SK-N-SH (cell line): ENCODE measurements around the gene MST1R. TPM values are rescaled to one million over a fixed set of nuclear protein-coding genes. Genes with fewer than 3 reads are reported as not detected.

Experiments
- CTCF ChIA-PET: fragments of 300-600, 350-600 bp; formaldehyde crosslinking; extraction: SDS; loops from one replicate; lab custom pipeline; 2021; lab: Yijun Ruan, JAX
- POLR2A ChIA-PET: fragments of 350-600 bp; sonication (Branson Sonifier 250); formaldehyde crosslinking; extraction: SDS; loops from one replicate; lab custom pipeline; 2020; ENCODE audit warnings: antibody characterized with exemption, inconsistent platforms; lab: Yijun Ruan, JAX
- DNase-seq: peaks from one replicate; pipeline ENCODE4 v3.0.0; 2012
- H2AFZ ChIP-seq: fragments of 200-600 bp; sonication (generic); 2 replicates; pipeline ENCODE4 v1.8.1; 2016; ENCODE audit warnings: antibody characterized with exemption, mild to moderate bottlenecking, low read depth
- H3F3A ChIP-seq: fragments of 200-600 bp; sonication (generic); replicated peaks from 2 replicates; pipeline ENCODE3; 2016; ENCODE audit warnings: antibody characterized with exemption, mild to moderate bottlenecking; ENCODE audit not compliant: insufficient read depth
- H3K27ac ChIP-seq, 2 experiments: fragments of 200-500 bp in 1 of 2; fragments of 200-600 bp in 1 of 2; sonication (Bioruptor generic) in 1 of 2; sonication (generic), shearing (Covaris generic) in 1 of 2; 2 replicates each; pipeline versions ENCODE4 v1.5.1 to v1.6.1; 2014 to 2016; ENCODE audit warnings: low read depth in 2 of 2, inconsistent platforms in 1 of 2, low read length in 1 of 2, mild to moderate bottlenecking in 1 of 2, mixed read lengths in 1 of 2
- H3K27me3 ChIP-seq: fragments of 200-600 bp; sonication (generic), shearing (Covaris generic); 2 replicates; pipeline ENCODE4 v1.6.1; 2016; ENCODE audit warnings: mixed run types; ENCODE audit not compliant: insufficient read depth
- H3K36me3 ChIP-seq, 2 experiments: fragments of 200-500 bp in 1 of 2; fragments of 200-600 bp in 1 of 2; sonication (Bioruptor generic) in 1 of 2; sonication (generic) in 1 of 2; replicated peaks in 1 of 2; 2 replicates each; pipeline versions ENCODE3 to v1.5.1; 2014 to 2016; ENCODE audit warnings: low read length in 1 of 2, mild to moderate bottlenecking in 1 of 2; ENCODE audit not compliant: insufficient read depth in 2 of 2, control insufficient read depth in 1 of 2
- H3K4me1 ChIP-seq, 2 experiments: fragments of 200-500 bp in 1 of 2; fragments of 200-600 bp in 1 of 2; sonication (Bioruptor generic) in 1 of 2; sonication (generic), shearing (Covaris generic) in 1 of 2; 2 replicates each; pipeline versions ENCODE4 v1.5.1 to v1.6.1; 2014 to 2016; ENCODE audit warnings: low read depth in 1 of 2, low read length in 1 of 2, mixed run types in 1 of 2; ENCODE audit not compliant: insufficient read depth in 2 of 2, control insufficient read depth in 1 of 2
- H3K4me2 ChIP-seq: fragments of 200-600 bp; sonication (generic), shearing (Covaris generic); 2 replicates; pipeline ENCODE4 v1.6.1; 2017; ENCODE audit warnings: mixed run types
- H3K4me3 ChIP-seq, 2 experiments: fragments of 200-500 bp in 1 of 2; fragments of 200-600 bp in 1 of 2; sonication (Bioruptor generic) in 1 of 2; sonication (generic), shearing (Covaris generic) in 1 of 2; 2 replicates each; pipeline versions ENCODE4 v1.5.1 to v1.8.1; 2014 to 2016; ENCODE audit warnings: low read depth in 2 of 2, inconsistent platforms in 1 of 2, low read length in 1 of 2, mild to moderate bottlenecking in 1 of 2, mixed read lengths in 1 of 2, moderate library complexity in 1 of 2
- H3K79me2 ChIP-seq: fragments of 200-600 bp; sonication (generic); 2 replicates; pipeline ENCODE4 v1.8.1; 2017; ENCODE audit warnings: mild to moderate bottlenecking; ENCODE audit not compliant: insufficient read depth
- H3K9ac ChIP-seq: fragments of 200-600 bp; sonication (generic); 2 replicates; pipeline ENCODE4 v1.6.1; 2017; ENCODE audit warnings: mixed run types
- H3K9me2 ChIP-seq: fragments of 200-600 bp; sonication (generic); 2 replicates; pipeline ENCODE4 v1.6.1; 2017; ENCODE audit warnings: mixed run types
- H3K9me3 ChIP-seq: fragments of 200-600 bp; sonication (generic); 2 replicates; pipeline ENCODE4 v1.6.1; 2017; ENCODE audit warnings: mixed run types, mild to moderate bottlenecking, moderate library complexity
- H4K20me1 ChIP-seq: fragments of 200-600 bp; sonication (generic); 2 replicates; pipeline ENCODE4 v1.6.1; 2017; ENCODE audit warnings: mild to moderate bottlenecking, mixed run types; ENCODE audit not compliant: insufficient read depth
- FOSL2 ChIP-seq: IDR thresholded peaks from 2 replicates; pipeline ENCODE4 v1.4.0; 2012; ENCODE audit warnings: low read depth, mild to moderate bottlenecking, moderate library complexity, borderline replicate concordance
- FOXJ3 ChIP-seq: sonication (generic); formaldehyde crosslinking; IDR thresholded peaks from 2 replicates; pipeline ENCODE4 v1.5.1; 2020; ENCODE audit warnings: mild to moderate bottlenecking, missing genetic modification reagents
- FOXM1 ChIP-seq: IDR thresholded peaks from 2 replicates; pipeline ENCODE4 v1.4.0; 2012; ENCODE audit warnings: low read depth, mild to moderate bottlenecking
- MXI1 ChIP-seq: IDR thresholded peaks from 2 replicates; pipeline ENCODE4 v1.6.1; 2012; ENCODE audit warnings: mild to moderate bottlenecking, low read depth, low read length, improper control_type of control experiment
- NFIC ChIP-seq: IDR thresholded peaks from 2 replicates; pipeline ENCODE4 v1.4.0; 2012; ENCODE audit warnings: borderline replicate concordance
- REST ChIP-seq: IDR thresholded peaks from 2 replicates; pipeline ENCODE4 v1.6.1; 2012; ENCODE audit warnings: mild to moderate bottlenecking, low read depth, low read length, moderate library complexity
- RFX5 ChIP-seq: IDR thresholded peaks from 2 replicates; pipeline ENCODE4 v1.6.1; 2012; ENCODE audit warnings: mild to moderate bottlenecking, improper control_type of control experiment, low read length
- RXRA ChIP-seq: IDR thresholded peaks from 2 replicates; pipeline ENCODE4 v1.4.0; 2012; ENCODE audit warnings: low read depth, mild to moderate bottlenecking, borderline replicate concordance
- USF2 ChIP-seq: fragments of 150-350 bp; IDR thresholded peaks from 2 replicates; pipeline ENCODE4 v1.6.1; 2017; ENCODE audit warnings: antibody characterized with exemption, low read length, low read depth, borderline replicate concordance
- WGBS: methylation state at CpG from one replicate; pipeline ENCODE4 v1.1.6; 2017; ENCODE audit warnings: low lambda C conversion rate; 5-methylcytosine and 5-hydroxymethylcytosine counted together
- polyA plus RNA-seq, 3 experiments: library from polyadenylated mRNA; depleted of rRNA; stranded (reverse); fragments of >200 nt; gene quantifications; 2 replicates each; pipeline ENCODE4 v1.2.3, GENCODE V29; 2012

The MST1R gene
- polyA plus RNA-seq, 1 of the 3 experiments (the other 2 are of a cell fraction), result 0.23 TPM

- DNase-seq, result peak; percentile 82
- H3K79me2 ChIP-seq, result no peaks in the 10 kb centered on the region
- CTCF ChIA-PET, result interaction anchor here (1.4 to 6.1 kb wide), 3 partner anchors 12 to 66 kb away, joined by 3 to 42 read pairs (median 15); partner anchors contain the start of gene INKA1
- H3K27ac ChIP-seq, result no peak overlapping the region; a peak in 1 of 4 replicates
- H3K9me3 ChIP-seq, result no peaks in the 10 kb centered on the region
- TF ChIP-seq MXI1, result peak; percentile 94
- no peak for TF ChIP-seq USF2
- no peak for TF ChIP-seq NFIC
- no peak for TF ChIP-seq FOSL2
- no peak for TF ChIP-seq FOXM1
- TF ChIP-seq RXRA, result no peak
- TF ChIP-seq RFX5, result peak; percentile 88
- TF ChIP-seq FOXJ3 (CRISPR knock-in tag), result no peak
- TF ChIP-seq, all 33 proteins: peak for 2
- peak overlapping the region; percentile 23 to 53; a peak in 3 of 4 replicates for H3K4me3 ChIP-seq
- peak overlapping the region; percentile 78; the same call in 1 of the 2 replicates for H3K4me2 ChIP-seq
- H3K27me3 ChIP-seq, result peaks cover 30% of the 10 kb centered on the region
- no peak overlapping the region for H2AFZ ChIP-seq
- POLR2A ChIA-PET, result interaction anchor here (1.1 kb wide), 1 partner anchor 71 kb away, joined by 3 read pairs; the partner anchor contains the start of gene RBM6
- H3K9me2 ChIP-seq, result no peaks in the 10 kb centered on the region
- WGBS, result 25% methylated on average over 7 of the region's 23 CpGs
- H3F3A ChIP-seq, result no peaks in the 10 kb centered on the region
- H3K9ac ChIP-seq, result no peak overlapping the region
- H4K20me1 ChIP-seq, result no peaks in the 10 kb centered on the region
- H3K4me1 ChIP-seq, result peaks cover 0 to 45% of the 10 kb centered on the region in 2 experiments; a peak in 1 of 4 replicates
- no peaks in the 10 kb centered on the region for H3K36me3 ChIP-seq
Measured at GRCh38 chr3:49868862-49869466, 34.7 kb downstream of the MST1R start.

GRCh38 chr3:49867871-49868321, 35.8 kb downstream of the MST1R start:
- Histone ChIP-seq H3K27me3 (peaks cover 41% of the 10 kb centered on the region), H3K9me2 (no peaks in the 10 kb centered on the region), H3K27ac (no peak overlapping the region), H3K36me3 (no peaks in the 10 kb centered on the region), H3F3A (no peaks in the 10 kb centered on the region), H3K9ac (no peak overlapping the region), H2AFZ (no peak overlapping the region), H3K9me3 (no peaks in the 10 kb centered on the region), H3K4me3 (no peak overlapping the region), H3K79me2 (no peaks in the 10 kb centered on the region), H3K4me2 (no peak overlapping the region), H3K4me1 (peaks cover 0 to 35% of the 10 kb centered on the region in 2 experiments; a peak in 1 of 4 replicates)
- ChIA-PET POLR2A (no interaction called here), CTCF (interaction anchor here (1.4 to 4.7 kb wide), 3 partner anchors 11 to 65 kb away, joined by 3 to 15 read pairs (median 3); partner anchors contain the start of gene INKA1)
- 75% methylated on average over 5 of the region's 7 CpGs for WGBS
- DNase-seq, result no peak
- TF ChIP-seq NFIC (no peak), REST (peak; percentile 97)
- TF ChIP-seq, all 33 proteins: peak for 1
- no peaks in the 10 kb centered on the region for H4K20me1 ChIP-seq
